Bronchial epithelial cell (primary cell): ENCODE results near the gene NLGN1. TPM values are rescaled to one million over a fixed set of nuclear protein-coding genes. Genes with fewer than 3 reads are reported as not detected.

ENCODE experiments used
- DNase-seq: peaks from one replicate; pipeline ENCODE4 v3.0.0-alpha.2; 2010; ENCODE audit warnings: low read depth
- FAIRE-seq: peaks from 2 replicates; lab custom pipeline; 2011; peaks lifted over from hg19 to GRCh38; lab: Jason Lieb, UNC
- H3K27me3 ChIP-seq: 2 replicates; pipeline ENCODE4 v1.5.1; 2011; ENCODE audit warnings: low read length; ENCODE audit not compliant: control insufficient read depth, insufficient read depth
- H3K36me3 ChIP-seq: 2 replicates; pipeline ENCODE4 v1.5.1; 2011; ENCODE audit warnings: low read length; ENCODE audit not compliant: control insufficient read depth, insufficient read depth
- H3K4me3 ChIP-seq: 2 replicates; pipeline ENCODE4 v1.5.1; 2011; ENCODE audit warnings: mild to moderate bottlenecking, low read depth, low read length, control low read depth
- CTCF ChIP-seq: IDR thresholded peaks from 2 replicates; pipeline ENCODE4 v1.5.1; 2011; ENCODE audit warnings: mild to moderate bottlenecking, moderate library complexity, low read length, control low read depth, inconsistent platforms; ENCODE audit not compliant: insufficient read depth, severe bottlenecking
- total RNA-seq: library from RNA; depleted of rRNA; stranded (reverse); fragments of >200 nt; gene quantifications from 2 replicates; pipeline ENCODE4 v1.2.1, GENCODE V29; 2014

The NLGN1 gene
- total RNA-seq, 1 donor from 2014 or later, result under 0.01 TPM

- FAIRE-seq (no peak), DNase-seq (no peak)
- Histone ChIP-seq H3K4me3 (no peak overlapping the region), H3K27me3 (peaks cover 7% of the 10 kb centered on the region), H3K36me3 (no peaks in the 10 kb centered on the region)
- TF ChIP-seq CTCF, result no peak
Measured at GRCh38 chr3:173583496-173583895, 186.0 kb downstream of the NLGN1 start.

- peak; percentile 10 for DNase-seq
Measured at GRCh38 chr3:173584093-173584837, 186.7 kb downstream of the NLGN1 start.

GRCh38 chr3:173584838-173585831 lies 187.6 kb downstream of the NLGN1 start:
- DNase-seq (no peak), FAIRE-seq (no peak)
- no peak for TF ChIP-seq CTCF
- Histone ChIP-seq H3K36me3 (no peaks in the 10 kb centered on the region), H3K4me3 (no peak overlapping the region), H3K27me3 (peaks cover 7% of the 10 kb centered on the region)

More at GRCh38 chr3:173584093-173584837, 186.7 kb downstream of the NLGN1 start:
- peaks cover 7% of the 10 kb centered on the region for H3K27me3 ChIP-seq
- no peaks in the 10 kb centered on the region for H3K36me3 ChIP-seq
- peak; percentile 55 for TF ChIP-seq CTCF
- no peak for FAIRE-seq
- no peak overlapping the region for H3K4me3 ChIP-seq

GRCh38 chr3:173586166-173586565 lies 188.6 kb downstream of the NLGN1 start:
- Histone ChIP-seq H3K4me3 (no peak overlapping the region), H3K36me3 (no peaks in the 10 kb centered on the region), H3K27me3 (peaks cover 7% of the 10 kb centered on the region)
- no peak for TF ChIP-seq CTCF
- no peak for DNase-seq
- FAIRE-seq, result no peak

GRCh38 chr3:173587055-173587454 lies 189.5 kb downstream of the NLGN1 start:
- FAIRE-seq (no peak), DNase-seq (no peak)

More at GRCh38 chr3:173587055-173587454, 189.5 kb downstream of the NLGN1 start:
- no peak for TF ChIP-seq CTCF
- Histone ChIP-seq H3K4me3 (no peak overlapping the region), H3K36me3 (no peaks in the 10 kb centered on the region), H3K27me3 (peaks cover 7% of the 10 kb centered on the region)
